Stomach (tissue), 19 donors: Measurements from ENCODE around the gene H2BW2. TPM values are rescaled to one million over a fixed set of nuclear protein-coding genes. Genes with fewer than 3 reads are reported as not detected.

Experiments
- DNase-seq, 2 donors: peaks; one replicate each; pipeline versions ENCODE4 v3.0.0 to v3.0.0-alpha.2; 2013 to 2019
- H3K27ac ChIP-seq, 5 donors: fragments of 200-600 bp in 4 of 5; sonication (generic) in 4 of 5; one replicate each; pipeline ENCODE4 v1.5.1; 2013 to 2019; ENCODE audit warnings: mild to moderate bottlenecking in 1 of 5, moderate library complexity in 1 of 5
- H3K27me3 ChIP-seq, 3 donors: fragments of 200-600 bp; sonication (generic); one replicate each; pipeline ENCODE4 v1.5.1; 2017 to 2019; ENCODE audit warnings: mixed run types in 1 of 3
- H3K36me3 ChIP-seq, 4 donors: fragments of 200-600 bp; sonication (generic); 1 replicate in 3 of 4; 2 replicates in 1 of 4; pipeline ENCODE4 v1.5.1; 2016 to 2019
- H3K4me1 ChIP-seq, 4 donors: fragments of 200-600 bp; sonication (generic); one replicate each; pipeline ENCODE4 v1.5.1; 2016 to 2019
- H3K4me3 ChIP-seq, 4 donors: fragments of 200-600 bp; sonication (generic) in 3 of 4; one replicate each; pipeline ENCODE4 v1.5.1; 2016 to 2019; ENCODE audit warnings: mild to moderate bottlenecking in 1 of 4
- H3K9me3 ChIP-seq, 4 donors: fragments of 200-600 bp; sonication (generic); one replicate each; pipeline ENCODE4 v1.5.1; 2016 to 2019
- EP300 ChIP-seq: sonication (generic); formaldehyde crosslinking; IDR thresholded peaks from one replicate; pipeline ENCODE4 v1.6.1; 2017; ENCODE audit warnings: antibody characterized with exemption
- POLR2A ChIP-seq, 4 donors: fragments of 450-650 bp; IDR thresholded peaks; one replicate each; pipeline ENCODE4 v1.6.1; 2016; ENCODE audit warnings: antibody characterized with exemption in 4 of 4, control low read depth in 2 of 4, mild to moderate bottlenecking in 1 of 4, moderate library complexity in 1 of 4
- POLR2AphosphoS5 ChIP-seq, 3 donors: sonication (generic); formaldehyde crosslinking; IDR thresholded peaks; one replicate each; pipeline ENCODE4 v1.6.1; 2016; ENCODE audit warnings: antibody characterized with exemption in 3 of 3
- WGBS, 5 donors: extraction: QIAGEN DNeasy Blood & Tissue Kit in 3 of 5; methylation state at CpG; one replicate each; pipeline versions ENCODE4 v1.1.5 to v1.1.7; 2013 to 2018; 5-methylcytosine and 5-hydroxymethylcytosine counted together
- intact Hi-C: fragments of 100-400 bp; cut with DNase I; formaldehyde crosslinking; loops from one replicate; pipeline ENCODE4 v1.15.1; 2023; ENCODE audit warnings: low total_unique reads
- long read RNA-seq, 10 donors: transcript quantifications; one replicate each; lab custom pipeline, GENCODE V29; 2026
- polyA plus RNA-seq, 3 donors: library from polyadenylated mRNA; stranded (reverse); fragments of 200-250 nt; gene quantifications; one replicate each; pipeline ENCODE4 v1.2.3, GENCODE V29; 2013
- total RNA-seq, 5 donors: library from RNA; depleted of rRNA; stranded (reverse); fragments of >200 nt; gene quantifications; one replicate each; pipeline versions ENCODE4 v1.1.0 to v1.2.3, GENCODE V29; 2014 to 2016
- TF ChIP-seq, protein P1 (sequence below), 7 experiments: fragments of 450-650 bp in 4 of 7; fragments of 200-600 bp in 3 of 7; sonication (generic) in 3 of 7; IDR thresholded peaks; one replicate each; pipeline ENCODE4 v1.5.1; 2016 to 2019; ENCODE audit warnings: antibody characterized with exemption in 7 of 7, control low read depth in 2 of 7, mild to moderate bottlenecking in 1 of 7
- donor health status: healthy with polysubstance abuse.
- donor health status: Bipolar disorder and iron deficiency.
- donor health status: healthy.

H2BW2 gene
- total RNA-seq, result not detected
- not detected for polyA plus RNA-seq
- long read RNA-seq, donor 1, result 0 reads
- long read RNA-seq, donor 2, result 0 reads
- long read RNA-seq, donor 3, result 0 reads
- long read RNA-seq, donor 4, result 0 reads
- long read RNA-seq, donor 5, result 0 reads
- long read RNA-seq, donor 6, result 0 reads
- long read RNA-seq, donor 7, result 0 reads
- long read RNA-seq, donor 8, result 0 reads
- long read RNA-seq, donor 9, result 0 reads
- long read RNA-seq, donor 10, result 0 reads

DNA sequence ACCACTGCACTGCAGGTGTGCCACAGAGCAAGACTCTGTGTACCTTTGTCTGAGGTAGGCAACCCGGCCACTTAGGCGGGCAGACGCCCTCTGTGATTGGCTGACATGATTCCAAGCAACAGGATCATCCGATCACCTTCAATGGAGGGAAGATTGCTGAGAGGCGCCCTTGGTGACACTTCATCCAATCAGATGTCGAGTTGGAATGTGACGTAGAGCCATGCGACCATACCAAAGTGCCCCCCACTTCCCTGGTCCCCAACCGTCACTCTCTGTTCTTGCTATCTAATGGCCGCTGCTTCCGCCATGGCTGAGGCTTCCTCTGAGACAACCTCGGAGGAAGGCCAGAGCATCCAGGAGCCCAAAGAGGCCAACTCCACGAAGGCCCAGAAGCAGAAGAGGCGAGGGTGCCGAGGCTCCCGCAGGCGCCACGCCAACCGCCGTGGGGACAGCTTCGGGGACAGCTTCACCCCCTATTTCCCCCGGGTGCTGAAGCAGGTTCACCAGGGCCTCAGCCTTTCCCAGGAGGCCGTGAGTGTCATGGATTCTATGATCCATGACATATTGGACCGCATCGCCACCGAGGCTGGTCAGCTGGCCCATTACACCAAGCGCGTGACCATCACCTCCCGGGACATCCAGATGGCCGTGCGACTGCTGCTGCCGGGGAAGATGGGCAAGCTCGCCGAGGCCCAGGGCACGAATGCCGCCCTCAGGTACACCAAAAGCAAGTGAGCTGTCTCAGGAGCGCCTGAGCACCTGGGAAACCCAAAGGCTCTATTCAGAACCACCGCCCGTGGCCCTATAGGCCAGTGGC, at the start of gene H2BW2:
H2BW2 (plus strand) TSS at position 268 of the 817 bp plus-strand sequence; CDS start at position 307, 39 bp downstream.
- H3K36me3 ChIP-seq, result no peaks in the 10 kb centered on the region
- peaks cover 0 to 43% (median 3%) of the 10 kb centered on the region in 3 donors for H3K27me3 ChIP-seq
- 91 to 95% (median 92%) methylated on average over 21 to 39 of the region's 39 CpGs for WGBS, 5 donors
- no peaks in the 10 kb centered on the region for H3K4me1 ChIP-seq
- TF ChIP-seq EP300 (no peak), POLR2AphosphoS5 (IDR thresholded peaks at IDR 0.05) (no peak), POLR2A (IDR thresholded peaks at IDR 0.05) (no peak)
- TF ChIP-seq, protein P1, sequence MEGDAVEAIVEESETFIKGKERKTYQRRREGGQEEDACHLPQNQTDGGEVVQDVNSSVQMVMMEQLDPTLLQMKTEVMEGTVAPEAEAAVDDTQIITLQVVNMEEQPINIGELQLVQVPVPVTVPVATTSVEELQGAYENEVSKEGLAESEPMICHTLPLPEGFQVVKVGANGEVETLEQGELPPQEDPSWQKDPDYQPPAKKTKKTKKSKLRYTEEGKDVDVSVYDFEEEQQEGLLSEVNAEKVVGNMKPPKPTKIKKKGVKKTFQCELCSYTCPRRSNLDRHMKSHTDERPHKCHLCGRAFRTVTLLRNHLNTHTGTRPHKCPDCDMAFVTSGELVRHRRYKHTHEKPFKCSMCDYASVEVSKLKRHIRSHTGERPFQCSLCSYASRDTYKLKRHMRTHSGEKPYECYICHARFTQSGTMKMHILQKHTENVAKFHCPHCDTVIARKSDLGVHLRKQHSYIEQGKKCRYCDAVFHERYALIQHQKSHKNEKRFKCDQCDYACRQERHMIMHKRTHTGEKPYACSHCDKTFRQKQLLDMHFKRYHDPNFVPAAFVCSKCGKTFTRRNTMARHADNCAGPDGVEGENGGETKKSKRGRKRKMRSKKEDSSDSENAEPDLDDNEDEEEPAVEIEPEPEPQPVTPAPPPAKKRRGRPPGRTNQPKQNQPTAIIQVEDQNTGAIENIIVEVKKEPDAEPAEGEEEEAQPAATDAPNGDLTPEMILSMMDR (IDR thresholded peaks at IDR 0.05), result no peak
- intact Hi-C loops, result no loop called here
- no peak for DNase-seq
- peaks cover 0 to 4% (median 0%) of the 10 kb centered on the region in 4 donors for H3K9me3 ChIP-seq
- H3K27ac ChIP-seq, result no peak within 1 kb of the TSS
- no peak within 1 kb of the TSS for H3K4me3 ChIP-seq

DNA sequence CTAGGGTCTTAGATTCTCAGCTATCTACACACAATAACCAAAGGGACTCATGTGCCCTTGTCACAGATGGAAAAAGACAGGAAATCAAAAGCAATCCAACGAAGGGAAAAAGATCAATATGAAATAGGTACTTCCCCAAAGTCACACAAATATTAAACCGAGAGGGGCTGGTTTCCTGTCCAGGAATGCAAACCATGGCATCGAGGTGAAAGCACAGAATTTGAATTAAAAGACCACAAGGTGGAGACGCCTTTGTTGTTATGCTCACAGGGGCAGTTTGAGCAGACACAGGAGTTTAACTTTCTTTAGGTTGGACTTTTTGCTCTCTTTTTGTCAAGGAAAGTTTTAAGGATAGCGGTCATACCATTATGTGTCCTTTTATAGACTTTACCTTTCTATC, 40.5 kb upstream of the H2BW2 start:
- 30 to 44% (median 37%) methylated on average over 5 of the region's 5 CpGs for WGBS, 5 donors
- no peaks in the 10 kb centered on the region for H3K4me1 ChIP-seq
- H3K27me3 ChIP-seq, result peaks cover 0 to 11% (median 0%) of the 10 kb centered on the region in 3 donors
- TF ChIP-seq, protein P1 (IDR thresholded peaks at IDR 0.05), result no peak
- no peak for TF ChIP-seq EP300
- no peak for TF ChIP-seq POLR2A (IDR thresholded peaks at IDR 0.05)
- no peak for TF ChIP-seq POLR2AphosphoS5 (IDR thresholded peaks at IDR 0.05)
- no peak for DNase-seq
- H3K27ac ChIP-seq, result no peak overlapping the region
- H3K36me3 ChIP-seq, result no peaks in the 10 kb centered on the region
- no peak overlapping the region for H3K4me3 ChIP-seq
- H3K9me3 ChIP-seq, result no peaks in the 10 kb centered on the region
- intact Hi-C loops, result no loop called here

DNA sequence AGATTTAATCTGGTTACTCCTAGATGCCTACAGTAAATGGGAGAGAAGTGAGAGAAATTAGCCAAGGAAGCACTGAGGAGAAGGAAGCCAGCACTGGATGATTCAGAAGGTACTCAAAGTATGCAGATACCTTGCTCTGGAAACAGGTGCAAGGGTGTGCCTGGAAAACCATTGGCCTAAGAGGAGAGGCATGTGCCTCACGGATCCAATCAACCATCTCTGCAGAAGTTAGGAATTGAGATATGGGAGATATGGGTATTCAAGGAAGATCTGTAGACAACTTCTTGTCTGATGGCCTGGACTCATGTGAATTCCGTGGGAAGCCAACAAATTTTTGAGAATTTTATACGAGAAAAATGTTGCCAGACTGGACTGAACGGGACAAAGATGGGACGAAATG, 30.9 kb upstream of the H2BW2 start:
- H3K4me3 ChIP-seq, result no peak overlapping the region
- H3K36me3 ChIP-seq, result no peaks in the 10 kb centered on the region
- H3K9me3 ChIP-seq, result peaks cover 0 to 15% (median 0%) of the 10 kb centered on the region in 4 donors
- no peak overlapping the region for H3K27ac ChIP-seq
- H3K27me3 ChIP-seq, result peaks cover 0 to 56% (median 0%) of the 10 kb centered on the region in 3 donors
- TF ChIP-seq EP300 (no peak), POLR2A (IDR thresholded peaks at IDR 0.05) (no peak), POLR2AphosphoS5 (IDR thresholded peaks at IDR 0.05) (no peak)
- TF ChIP-seq, protein P1 (IDR thresholded peaks at IDR 0.05), result no peak
- WGBS, 5 donors, result 64 to 74% (median 70%) methylated on average over 5 of the region's 5 CpGs
- DNase-seq, result no peak
- H3K4me1 ChIP-seq, result no peaks in the 10 kb centered on the region
- intact Hi-C loops, result no loop called here

- Histone ChIP-seq H3K4me1 (no peaks in the 10 kb centered on the region), H3K36me3 (no peaks in the 10 kb centered on the region), H3K4me3 (no peak overlapping the region), H3K27ac (no peak overlapping the region), H3K9me3 (peaks cover 0 to 6% (median 0%) of the 10 kb centered on the region in 4 donors), H3K27me3 (peaks cover 0 to 49% (median 0%) of the 10 kb centered on the region in 3 donors)
- 80 to 97% (median 93%) methylated on average over 14 to 24 of the region's 24 CpGs for WGBS, 5 donors
- no peak for DNase-seq
- intact Hi-C loops, result no loop called here
- no peak for TF ChIP-seq POLR2A (IDR thresholded peaks at IDR 0.05)
- TF ChIP-seq, protein P1 (IDR thresholded peaks at IDR 0.05), result no peak
- TF ChIP-seq EP300, result no peak
- no peak for TF ChIP-seq POLR2AphosphoS5 (IDR thresholded peaks at IDR 0.05)
These were observed 26.6 kb upstream of the H2BW2 start for GRCh38 chrX:104013158-104013557.
